ENCODE results near the gene HSD3B7.
"Not testable (repeated sequence)": the region's sequence is repeated elsewhere in the genome, so short reads cannot be mapped to it uniquely, and the experiment has no call there.

Gene HSD3B7

GRCh38 chr16:30984669-30985400 is at the start of gene HSD3B7:
Gene HSD3B7 (plus strand): TSS chr16:30985207. CDS start chr16:30985659, 452 bp downstream.
- FAIRE-seq (no peak), DNase-seq (ENCODE audit: insufficient read length, low spot score) (peak; percentile 96)
- TF ChIP-seq POLR2A (IDR thresholded peaks at IDR 0.05; ENCODE audit: low read depth, low read length): no peak

DNA sequence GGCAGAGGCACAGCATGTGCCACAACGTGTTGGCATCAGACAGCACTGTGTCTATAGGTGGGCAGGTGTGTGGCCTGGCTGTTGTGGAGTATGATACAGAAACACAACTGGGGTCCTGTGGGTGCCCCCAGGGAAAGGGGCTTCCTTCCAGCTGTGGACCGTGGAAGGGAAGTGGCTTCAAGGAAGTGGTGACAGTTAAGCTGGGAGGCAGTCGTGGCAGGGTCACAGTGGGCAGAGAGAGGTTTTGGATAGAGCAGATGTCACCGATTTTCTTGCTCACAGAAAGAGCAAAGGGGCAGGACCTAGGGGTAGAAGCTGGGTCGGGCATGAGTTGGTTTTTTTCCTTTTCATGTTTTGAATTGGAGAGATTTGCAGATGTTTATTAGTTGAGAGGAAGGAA is 47.3 kb upstream of the HSD3B7 start:
- no peak for FAIRE-seq
- TF ChIP-seq POLR2A (IDR thresholded peaks at IDR 0.05; ENCODE audit: low read depth, low read length): no peak
- DNase-seq (ENCODE audit: insufficient read length, low spot score): no peak

DNA sequence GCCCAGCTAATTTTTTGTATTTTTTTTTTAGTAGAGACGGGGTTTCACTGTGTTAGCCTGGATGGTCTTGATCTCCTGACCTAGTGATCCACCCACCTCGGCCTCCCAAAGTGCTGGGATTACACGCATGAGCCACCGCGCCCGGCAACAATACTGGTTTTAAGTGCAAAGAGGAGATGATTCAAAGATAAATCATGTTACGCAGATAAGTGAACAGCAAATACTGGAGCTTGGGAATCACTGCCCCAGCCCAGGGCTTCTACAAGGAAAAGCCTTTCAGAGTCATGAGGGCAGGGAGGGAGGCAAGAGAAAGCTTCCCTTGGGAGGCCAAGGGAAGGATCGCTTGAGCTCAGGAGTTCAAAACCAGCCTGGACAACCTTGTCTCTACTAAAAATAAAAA is 45.4 kb upstream of the HSD3B7 start:
- not testable (repeated sequence) for DNase-seq (ENCODE audit: insufficient read length, low spot score)

GRCh38 chr16:30941600-30942425 is 43.2 kb upstream of the HSD3B7 start:
- FAIRE-seq: no peak
- no peak for TF ChIP-seq POLR2A (IDR thresholded peaks at IDR 0.05; ENCODE audit: low read depth, low read length)
- peak; percentile 76 for DNase-seq (ENCODE audit: insufficient read length, low spot score)

More for the DNA sequence above, 45.4 kb upstream of the HSD3B7 start:
- FAIRE-seq: not testable (repeated sequence)

DNA sequence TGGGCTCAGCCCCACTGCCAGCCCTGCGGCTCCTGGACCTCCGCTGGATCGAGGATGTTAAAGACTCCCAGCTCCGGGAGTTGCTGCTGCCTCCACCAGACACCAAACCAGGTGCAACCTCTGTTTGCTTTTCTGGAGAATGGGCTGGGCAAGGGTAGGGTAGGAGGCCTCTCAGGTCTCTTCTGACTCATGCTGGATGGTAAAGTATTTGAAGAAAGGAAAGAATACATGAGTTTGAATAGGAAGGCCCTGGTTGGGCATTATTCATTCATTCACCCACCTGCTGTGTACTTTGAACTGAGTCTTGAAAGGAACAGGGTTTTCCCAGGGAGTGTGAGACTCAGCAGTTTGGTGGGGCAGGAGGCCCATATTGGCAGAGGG is 42.6 kb upstream of the HSD3B7 start:
- no peak for FAIRE-seq
- DNase-seq (ENCODE audit: insufficient read length, low spot score): no peak
- TF ChIP-seq POLR2A (IDR thresholded peaks at IDR 0.05; ENCODE audit: low read depth, low read length): no peak

DNA sequence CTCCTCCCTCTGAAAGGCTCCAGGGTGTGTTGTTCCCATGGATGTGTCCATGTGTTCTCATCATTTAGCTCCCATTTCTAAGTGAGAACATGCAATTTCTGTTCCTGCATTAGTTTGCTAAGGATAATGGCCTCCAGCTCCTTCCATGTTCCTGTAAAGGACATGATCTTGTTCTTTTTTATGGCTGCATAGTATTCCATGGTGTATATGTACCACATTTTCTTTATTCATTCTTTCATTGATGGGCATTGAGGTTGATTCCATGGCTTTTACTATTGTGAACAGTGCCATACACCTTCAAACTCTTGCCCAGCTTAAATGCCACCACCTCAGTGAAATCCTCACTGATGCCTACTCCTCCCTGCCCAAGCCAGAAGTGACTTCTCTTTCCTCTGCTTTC is 40.7 kb upstream of the HSD3B7 start:
- no peak for TF ChIP-seq POLR2A (IDR thresholded peaks at IDR 0.05; ENCODE audit: low read depth, low read length)
- DNase-seq (ENCODE audit: insufficient read length, low spot score) (no peak), FAIRE-seq (no peak)

- DNase-seq (ENCODE audit: insufficient read length, low spot score) (no peak), FAIRE-seq (no peak)
- TF ChIP-seq POLR2A (IDR thresholded peaks at IDR 0.05; ENCODE audit: low read depth, low read length): no peak
Measured at GRCh38 chr16:30946671-30947540, 38.1 kb upstream of the HSD3B7 start.

DNA sequence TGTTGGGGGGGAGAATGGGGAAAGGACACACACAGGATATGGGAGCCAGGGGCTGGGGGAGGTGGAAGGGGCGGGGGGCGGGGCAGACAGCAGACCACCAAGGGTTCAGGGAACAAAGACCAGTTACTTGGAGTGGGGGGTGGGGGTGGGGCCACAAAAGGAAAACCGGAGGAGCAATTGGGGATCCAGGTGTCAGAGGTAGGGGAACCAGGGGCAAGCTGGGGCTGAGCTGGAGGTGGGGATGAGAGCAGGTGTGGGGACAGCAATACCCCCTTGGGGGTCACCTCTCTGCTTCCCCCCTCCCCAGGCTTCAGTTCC is 37.5 kb upstream of the HSD3B7 start:
- DNase-seq (ENCODE audit: insufficient read length, low spot score): no peak
- no peak for TF ChIP-seq POLR2A (IDR thresholded peaks at IDR 0.05; ENCODE audit: low read depth, low read length)
- no peak for FAIRE-seq

GRCh38 chr16:30947859-30948666 is 36.9 kb upstream of the HSD3B7 start:
- no peak for TF ChIP-seq POLR2A (IDR thresholded peaks at IDR 0.05; ENCODE audit: low read depth, low read length)
- FAIRE-seq (peak; percentile 48), DNase-seq (ENCODE audit: insufficient read length, low spot score) (peak; percentile 92)

- peak; percentile 22; the same call in 1 of the 2 replicates for TF ChIP-seq POLR2A (IDR thresholded peaks at IDR 0.05; ENCODE audit: low read depth, low read length)
- DNase-seq (ENCODE audit: insufficient read length, low spot score) (peak; percentile 57), FAIRE-seq (no peak)
Measured at GRCh38 chr16:30948667-30949649, 36.0 kb upstream of the HSD3B7 start, which contains the start of gene ORAI3. Gene ORAI3 (plus strand): TSS chr16:30949068. CDS start chr16:30949290, 222 bp downstream.

DNA sequence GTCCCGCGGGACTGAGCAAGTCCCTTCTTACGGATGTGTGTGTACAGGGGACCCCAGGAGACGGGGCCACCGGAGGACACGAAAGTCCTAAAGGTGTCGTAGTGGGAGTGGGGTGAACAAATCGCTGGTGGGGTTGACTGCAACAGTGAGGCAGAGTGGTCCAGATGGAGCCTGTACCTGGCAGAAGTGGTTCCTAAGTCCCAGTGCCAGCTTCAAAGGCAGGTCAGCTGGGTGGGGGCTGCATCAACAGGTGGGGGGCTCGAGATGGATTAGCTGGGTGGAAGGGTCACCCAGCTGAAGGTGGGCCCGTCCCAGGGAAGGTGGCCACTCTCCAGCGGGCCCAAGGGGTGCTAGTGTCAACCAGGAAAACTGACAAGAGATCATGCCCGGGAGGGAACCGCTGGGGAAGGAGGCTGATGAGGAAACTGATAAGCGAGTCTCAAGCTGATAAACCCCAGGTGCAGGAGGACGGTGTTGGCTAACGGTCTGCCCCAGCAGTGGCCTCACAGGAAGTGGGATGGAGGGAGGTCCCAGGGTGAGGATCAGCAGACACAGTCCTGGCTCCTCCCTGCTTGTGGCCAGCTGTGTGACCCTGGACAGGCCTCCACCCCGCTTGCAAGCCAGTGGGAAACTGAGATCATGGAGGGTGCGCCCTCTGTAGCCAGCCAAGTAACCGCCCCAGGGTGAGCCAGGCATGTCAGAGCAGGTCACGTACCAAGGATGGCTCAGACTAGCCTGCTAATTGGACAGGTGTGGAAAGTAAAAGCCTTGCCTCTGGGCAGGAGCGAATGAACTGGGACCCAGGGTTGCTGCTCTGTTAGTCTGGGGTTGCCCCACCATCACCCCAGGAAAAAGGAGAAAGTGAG is 35.1 kb upstream of the HSD3B7 start:
- TF ChIP-seq POLR2A (IDR thresholded peaks at IDR 0.05; ENCODE audit: low read depth, low read length): peak; percentile 82
- FAIRE-seq (peak; percentile 89), DNase-seq (ENCODE audit: insufficient read length, low spot score) (peak; percentile 74)

Measured in H54 (cell line).